ENCODE measurements around the gene PAEP. TPM values are rescaled to one million over a fixed set of nuclear protein-coding genes. Genes with fewer than 3 reads are reported as not detected.

Gene PAEP
- total RNA-seq, 2 experiments from 2014 or later = not detected

DNA sequence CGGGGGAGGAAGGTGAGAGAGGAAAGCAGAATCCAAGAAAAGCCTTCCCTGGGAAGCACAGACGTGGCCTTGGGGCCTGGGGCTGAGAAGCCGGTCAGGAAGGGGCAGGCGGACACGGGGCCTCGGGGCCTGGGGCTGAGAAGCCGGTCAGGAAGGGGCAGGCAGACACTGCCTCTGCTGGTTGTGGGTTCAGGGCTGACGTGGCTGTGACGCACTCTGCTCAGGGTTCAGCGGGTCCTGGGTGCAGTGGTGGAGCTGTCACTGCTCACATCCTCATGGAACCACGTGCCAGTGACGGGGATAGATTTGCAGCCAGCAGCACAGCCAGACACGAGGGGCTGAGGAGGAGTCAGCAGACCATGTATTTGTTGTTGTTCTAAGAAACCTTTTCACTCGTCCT lies 12.8 kb downstream of the PAEP start:
- intact Hi-C loops (cut with DNase I, micrococcal nuclease) = no loop called here
- ChIA-PET POLR2A (no interaction called here), CTCF (no interaction called here)
- H3K9me3 Mint-ChIP-seq (ENCODE audit: low read depth) = peaks cover under 1% of the 10 kb centered on the region
- no peaks in the 10 kb centered on the region for H3K4me1 Mint-ChIP-seq
- H3K27me3 Mint-ChIP-seq = peaks cover 6% of the 10 kb centered on the region
- DNase-seq = no peak
- H3K36me3 Mint-ChIP-seq (ENCODE audit: low read depth) = no peaks in the 10 kb centered on the region
- H3K4me3 Mint-ChIP-seq = no peak overlapping the region
- no peak overlapping the region for H3K27ac Mint-ChIP-seq
- no peak for ATAC-seq

DNA sequence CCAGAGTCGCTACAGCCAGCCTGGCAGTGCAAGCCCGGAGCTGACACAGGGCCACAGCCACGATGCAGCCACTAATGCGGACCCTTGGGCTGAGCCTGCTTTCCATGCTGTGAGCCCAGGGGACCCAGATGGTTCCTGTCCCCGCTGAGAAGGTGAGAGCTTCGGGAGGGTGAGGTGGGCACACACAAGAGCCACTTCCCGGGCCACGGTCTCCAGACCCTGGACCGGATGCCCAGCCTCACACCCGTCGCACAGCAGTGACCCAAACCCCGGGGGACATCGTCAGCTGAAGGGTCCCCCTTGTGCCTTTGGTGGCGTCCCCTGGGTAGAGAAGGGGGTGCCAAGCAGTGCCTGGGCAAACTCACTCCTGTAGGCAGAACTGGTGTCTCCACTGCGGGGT lies 13.4 kb downstream of the PAEP start:
- CTCF ChIA-PET = no interaction called here
- POLR2A ChIA-PET = no interaction called here
- peaks cover 6% of the 10 kb centered on the region for H3K27me3 Mint-ChIP-seq
- H3K36me3 Mint-ChIP-seq (ENCODE audit: low read depth) = no peaks in the 10 kb centered on the region
- H3K4me3 Mint-ChIP-seq = no peak overlapping the region
- H3K9me3 Mint-ChIP-seq (ENCODE audit: low read depth) = no peaks in the 10 kb centered on the region
- H3K4me1 Mint-ChIP-seq = no peaks in the 10 kb centered on the region
- no peak for ATAC-seq
- intact Hi-C loops (cut with DNase I, micrococcal nuclease) = no loop called here
- no peak overlapping the region for H3K27ac Mint-ChIP-seq
- DNase-seq = no peak

DNA sequence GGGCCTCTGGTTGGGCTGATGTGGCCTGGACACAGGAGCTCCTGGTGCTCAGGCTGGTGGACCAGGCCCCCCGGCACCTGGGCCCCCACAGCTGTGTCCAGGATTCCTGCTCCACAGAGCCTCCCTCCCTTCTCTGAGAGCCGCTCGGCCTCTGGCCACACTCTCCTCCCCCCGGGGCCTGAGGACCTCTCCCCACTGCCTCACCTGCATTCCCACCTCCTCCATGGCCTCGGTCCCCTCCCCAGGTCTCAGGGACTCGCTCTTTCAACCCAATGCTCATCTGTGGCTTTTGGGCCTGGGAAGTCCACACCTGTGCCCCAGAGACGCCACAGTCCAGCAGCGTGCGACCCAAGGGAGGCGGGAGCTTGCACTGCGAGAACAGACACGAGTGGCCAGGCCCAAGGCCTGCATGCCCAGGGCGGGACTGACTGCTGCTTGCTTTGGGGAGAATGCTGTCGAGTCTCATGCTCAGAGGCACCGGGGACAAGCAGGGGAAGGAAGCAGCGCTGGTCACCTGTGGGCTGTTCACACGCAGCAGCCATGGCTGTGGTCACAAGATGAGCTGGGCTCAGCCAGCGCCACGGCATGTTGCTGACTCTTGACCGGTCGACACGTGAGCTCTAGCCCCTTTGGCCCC lies 14.6 kb downstream of the PAEP start:
- intact Hi-C loops (cut with DNase I, micrococcal nuclease) = no loop called here
- Mint-ChIP-seq H3K27me3 (peaks cover 3% of the 10 kb centered on the region), H3K4me3 (no peak overlapping the region), H3K36me3 (ENCODE audit: low read depth) (no peaks in the 10 kb centered on the region), H3K27ac (no peak overlapping the region), H3K4me1 (no peaks in the 10 kb centered on the region), H3K9me3 (ENCODE audit: low read depth) (no peaks in the 10 kb centered on the region)
- ATAC-seq = no peak
- CTCF ChIA-PET = no interaction called here
- POLR2A ChIA-PET = no interaction called here
- DNase-seq = no peak

DNA sequence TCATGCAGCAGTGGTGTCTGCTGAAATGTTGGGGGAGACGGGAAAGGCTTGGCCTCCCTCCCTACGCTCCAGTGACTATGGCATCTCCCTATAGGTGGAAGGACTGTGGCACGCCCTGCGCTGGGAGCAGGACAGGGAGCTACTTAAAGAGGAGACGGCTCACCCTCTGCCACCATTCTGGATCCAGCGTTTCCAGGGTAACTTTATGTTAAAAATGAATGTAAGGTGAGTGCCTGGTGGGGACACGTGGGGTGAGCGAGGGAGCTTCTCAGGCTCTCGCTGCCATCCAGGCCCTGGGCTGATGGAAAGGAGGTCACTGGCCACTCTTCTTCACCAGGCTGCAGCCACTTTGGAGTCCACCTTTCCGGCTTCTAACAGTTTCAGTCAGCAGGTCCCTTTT lies 15.7 kb downstream of the PAEP start:
- Mint-ChIP-seq H3K4me1 (no peaks in the 10 kb centered on the region), H3K27ac (no peak overlapping the region), H3K9me3 (ENCODE audit: low read depth) (no peaks in the 10 kb centered on the region), H3K4me3 (no peak overlapping the region), H3K36me3 (ENCODE audit: low read depth) (no peaks in the 10 kb centered on the region), H3K27me3 (peaks cover 5% of the 10 kb centered on the region)
- POLR2A ChIA-PET = no interaction called here
- intact Hi-C loops (cut with DNase I, micrococcal nuclease) = no loop called here
- CTCF ChIA-PET = interaction anchor here (0.6 kb wide), 2 partner anchors 101 to 256 kb away, joined by 3 to 4 read pairs; no protein-coding TSS in a partner anchor
- ATAC-seq = no peak
- no peak for DNase-seq

DNA sequence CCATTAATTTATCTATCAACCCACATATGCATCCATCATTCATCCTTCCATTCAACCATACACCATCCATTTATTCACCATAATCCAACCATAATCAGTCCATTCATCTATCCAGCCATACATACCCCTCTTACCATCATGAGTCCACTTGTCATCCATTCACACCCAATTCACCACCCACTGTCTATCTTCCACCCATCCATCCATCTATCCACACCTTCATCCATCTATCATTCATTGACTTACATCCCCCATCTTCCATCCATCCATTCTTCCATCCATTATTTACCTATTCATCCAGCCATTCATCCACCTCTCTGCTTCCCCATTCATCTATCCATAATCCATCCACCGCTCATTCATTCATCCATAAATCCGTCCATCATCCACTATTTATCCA lies 17.8 kb downstream of the PAEP start:
- POLR2A ChIA-PET = no interaction called here
- Mint-ChIP-seq H3K36me3 (ENCODE audit: low read depth) (no peaks in the 10 kb centered on the region), H3K27me3 (peaks cover 5% of the 10 kb centered on the region), H3K4me3 (no peak overlapping the region), H3K4me1 (no peaks in the 10 kb centered on the region), H3K27ac (no peak overlapping the region), H3K9me3 (ENCODE audit: low read depth) (no peaks in the 10 kb centered on the region)
- no peak for DNase-seq
- intact Hi-C loops (cut with DNase I, micrococcal nuclease) = no loop called here
- CTCF ChIA-PET = no interaction called here
- no peak for ATAC-seq

DNA sequence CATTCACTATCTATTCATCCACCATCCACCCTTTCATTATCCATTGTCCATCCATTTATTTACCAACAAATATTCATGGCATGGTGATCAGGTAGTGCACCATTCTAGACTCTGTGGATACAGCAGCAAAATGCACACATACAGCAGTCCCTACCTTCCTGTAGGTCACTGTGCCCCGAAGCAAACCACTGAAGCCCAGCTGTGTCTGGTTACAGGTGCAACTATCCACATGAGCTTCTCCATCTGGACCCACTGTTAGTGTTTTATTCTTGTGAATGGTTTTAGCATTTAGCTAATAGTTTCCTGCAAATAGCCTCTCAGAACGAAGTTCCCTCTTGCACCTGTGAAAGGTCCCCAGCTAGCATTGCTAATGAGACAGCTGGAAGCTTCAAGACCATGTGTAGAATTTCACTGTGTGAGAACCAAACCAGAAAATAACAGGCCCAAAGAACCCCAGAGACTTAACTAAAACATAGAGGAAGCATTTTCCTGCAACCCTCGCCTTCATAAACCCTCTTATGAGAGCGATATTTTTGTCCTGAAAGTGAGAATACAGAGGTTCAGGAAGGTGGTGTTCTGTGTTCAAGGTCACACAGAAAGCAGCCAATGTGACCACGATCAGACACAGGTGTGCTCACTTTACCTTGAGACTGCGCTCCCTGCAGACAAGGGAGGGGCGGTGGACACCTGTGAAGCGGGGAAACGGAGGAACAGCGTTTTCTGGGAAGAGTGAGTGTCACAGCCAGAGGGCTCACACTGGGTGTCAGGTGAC lies 18.5 kb downstream of the PAEP start:
- ChIA-PET CTCF (no interaction called here), POLR2A (no interaction called here)
- Mint-ChIP-seq H3K4me3 (no peak overlapping the region), H3K27me3 (peaks cover 3% of the 10 kb centered on the region), H3K9me3 (ENCODE audit: low read depth) (no peaks in the 10 kb centered on the region), H3K36me3 (ENCODE audit: low read depth) (no peaks in the 10 kb centered on the region), H3K4me1 (no peaks in the 10 kb centered on the region), H3K27ac (no peak overlapping the region)
- intact Hi-C loops (cut with DNase I, micrococcal nuclease) = no loop called here
- DNase-seq = no peak
- no peak for ATAC-seq

DNA sequence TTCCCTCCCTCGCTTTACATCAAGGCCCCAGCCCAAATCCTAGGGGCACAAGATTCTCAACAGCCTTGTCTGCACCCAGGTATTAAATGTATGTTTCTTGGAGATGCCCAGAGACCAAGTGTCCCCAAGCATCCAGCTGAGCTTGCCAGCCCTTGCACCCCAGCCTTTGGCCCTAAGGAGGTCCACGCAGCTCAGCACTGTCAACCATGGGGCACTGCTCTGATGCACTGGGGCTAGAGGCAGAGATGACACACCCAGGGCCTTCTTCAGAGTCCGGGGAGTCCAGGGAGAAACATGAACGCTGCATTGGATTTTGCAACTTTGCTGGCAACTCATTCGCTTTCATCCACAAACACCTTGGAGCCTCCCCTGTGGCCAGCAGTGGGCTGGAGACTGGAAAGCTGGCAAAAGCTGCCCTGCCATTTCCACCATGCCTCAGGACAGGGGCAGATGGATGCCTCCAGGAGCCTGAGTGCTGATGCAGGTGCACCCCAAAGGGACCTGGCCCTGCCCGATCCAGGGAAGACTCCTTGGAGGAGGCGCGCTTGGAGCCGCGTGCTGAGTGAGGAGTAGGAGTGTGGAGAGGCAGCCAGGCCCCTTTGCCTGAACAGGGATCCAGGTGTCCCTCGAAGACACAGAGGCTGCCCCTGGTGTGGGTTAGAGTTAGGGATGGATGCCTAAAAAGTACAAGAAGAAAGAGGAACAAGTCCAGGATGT lies 19.3 kb downstream of the PAEP start:
- H3K27me3 Mint-ChIP-seq = peaks cover 3% of the 10 kb centered on the region
- H3K36me3 Mint-ChIP-seq (ENCODE audit: low read depth) = no peaks in the 10 kb centered on the region
- H3K4me1 Mint-ChIP-seq = no peaks in the 10 kb centered on the region
- DNase-seq (no peak), ATAC-seq (no peak)
- H3K9me3 Mint-ChIP-seq (ENCODE audit: low read depth) = no peaks in the 10 kb centered on the region
- POLR2A ChIA-PET = no interaction called here
- H3K27ac Mint-ChIP-seq = no peak overlapping the region
- CTCF ChIA-PET = no interaction called here
- intact Hi-C loops (cut with DNase I, micrococcal nuclease) = no loop called here
- no peak overlapping the region for H3K4me3 Mint-ChIP-seq

DNA sequence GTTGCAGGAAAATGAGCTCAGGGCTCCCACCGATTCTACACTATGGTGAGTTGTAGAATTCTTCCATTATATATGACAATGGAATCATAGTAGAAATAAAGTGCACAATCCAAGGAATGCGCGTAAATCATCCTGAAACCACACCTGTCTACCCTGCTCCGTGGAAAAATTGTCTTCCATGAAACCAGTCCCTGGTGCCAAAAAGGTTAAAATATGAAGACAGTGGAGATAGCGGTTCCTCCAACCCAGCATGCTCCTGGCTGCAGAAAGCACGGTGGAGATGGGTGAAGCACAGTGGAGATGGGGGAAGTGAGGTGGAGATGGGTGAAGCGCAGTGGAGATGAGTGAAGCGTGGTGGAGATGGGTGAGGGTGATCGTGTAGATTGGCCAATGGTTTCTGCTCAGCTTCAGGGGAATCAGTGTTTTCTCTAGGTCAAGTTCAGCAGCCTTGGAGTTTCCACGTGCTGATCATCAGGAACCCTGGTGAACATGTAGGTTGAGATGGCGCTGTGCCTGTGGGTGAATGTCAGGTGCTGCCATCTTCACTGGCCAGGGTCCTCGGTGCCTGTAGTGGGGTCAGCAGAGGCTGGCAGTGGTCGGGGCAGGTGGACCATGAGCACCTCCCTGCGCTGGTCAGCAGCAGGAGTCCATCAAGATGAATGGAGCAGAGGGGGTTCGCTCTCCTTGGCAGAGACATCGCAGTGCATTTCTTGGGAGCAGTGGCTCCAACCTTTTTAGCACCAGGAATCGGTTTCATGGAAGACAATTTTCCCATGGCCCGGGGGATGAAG lies 20.3 kb downstream of the PAEP start:
- no peak for ATAC-seq
- H3K36me3 Mint-ChIP-seq (ENCODE audit: low read depth) = no peaks in the 10 kb centered on the region
- no peaks in the 10 kb centered on the region for H3K9me3 Mint-ChIP-seq (ENCODE audit: low read depth)
- no peaks in the 10 kb centered on the region for H3K4me1 Mint-ChIP-seq
- intact Hi-C loops (cut with DNase I, micrococcal nuclease) = no loop called here
- H3K27ac Mint-ChIP-seq = no peak overlapping the region
- no peak overlapping the region for H3K4me3 Mint-ChIP-seq
- POLR2A ChIA-PET = no interaction called here
- no peak for DNase-seq
- CTCF ChIA-PET = interaction anchor here (0.6 kb wide), 1 partner anchor 13 kb away, joined by 3 read pairs; no protein-coding TSS in a partner anchor
- H3K27me3 Mint-ChIP-seq = peaks cover 3% of the 10 kb centered on the region

DNA sequence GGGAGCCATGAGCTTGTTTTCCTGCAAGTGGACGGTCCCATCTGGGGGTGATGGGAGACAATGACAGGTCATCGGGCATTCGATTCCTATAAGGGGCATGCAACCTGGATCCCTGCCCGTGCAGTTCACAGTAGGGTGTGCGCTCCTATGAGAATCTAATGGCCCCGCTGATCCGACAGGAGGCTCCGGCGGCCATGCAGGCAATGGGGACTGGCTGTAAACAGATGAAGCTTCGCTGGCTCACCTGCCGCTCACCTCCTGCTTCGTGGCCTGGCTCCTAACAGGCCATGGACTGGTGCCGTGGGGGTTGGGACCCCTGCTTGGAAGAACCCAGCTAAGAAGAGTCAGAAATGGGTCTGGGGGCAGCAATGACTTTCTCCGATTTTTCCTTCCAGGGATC lies 21.0 kb downstream of the PAEP start:
- POLR2A ChIA-PET = no interaction called here
- ATAC-seq (no peak), DNase-seq (no peak)
- CTCF ChIA-PET = interaction anchor here (0.6 kb wide), 1 partner anchor 12 kb away, joined by 3 read pairs; no protein-coding TSS in a partner anchor
- Mint-ChIP-seq H3K4me1 (no peaks in the 10 kb centered on the region), H3K4me3 (no peak overlapping the region), H3K27me3 (peaks cover 3% of the 10 kb centered on the region), H3K9me3 (ENCODE audit: low read depth) (no peaks in the 10 kb centered on the region), H3K27ac (no peak overlapping the region), H3K36me3 (ENCODE audit: low read depth) (no peaks in the 10 kb centered on the region)
- intact Hi-C loops (cut with DNase I, micrococcal nuclease) = no loop called here

DNA sequence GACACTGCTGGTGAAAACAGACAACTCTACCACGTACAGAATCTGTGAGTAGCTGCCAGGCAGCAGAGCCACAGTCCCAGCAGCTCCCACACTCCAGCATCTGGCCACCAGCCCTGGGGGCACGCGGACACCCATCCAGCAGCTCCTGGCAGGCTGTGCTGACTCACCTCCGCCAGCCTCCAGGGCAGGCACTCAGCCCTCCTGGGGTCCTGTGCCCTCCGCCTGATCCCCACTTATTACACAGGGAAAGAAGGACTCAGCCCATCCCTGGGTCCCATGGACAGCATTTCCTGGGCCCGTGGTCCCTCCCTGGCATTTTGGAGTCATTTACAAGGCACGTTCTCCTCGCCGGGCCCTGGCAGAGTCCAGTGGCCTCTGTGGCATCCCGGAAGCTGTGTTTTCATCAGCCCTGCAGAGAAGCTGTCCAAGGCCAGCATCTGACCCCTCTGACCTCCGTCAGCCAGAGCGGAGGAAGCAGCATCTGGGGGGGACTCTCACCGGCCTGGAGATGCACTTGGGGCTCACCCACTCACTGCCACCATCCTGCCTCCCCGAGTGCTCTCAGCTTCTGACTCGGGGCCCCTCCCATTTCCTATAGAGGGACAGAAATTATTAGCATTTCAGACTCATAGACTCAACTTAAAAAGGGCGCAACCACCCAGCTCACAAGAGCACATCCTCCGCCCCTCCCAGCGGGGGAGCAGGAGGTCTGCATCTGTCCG lies 21.6 kb downstream of the PAEP start:
- no peak overlapping the region for H3K27ac Mint-ChIP-seq
- no peaks in the 10 kb centered on the region for H3K4me1 Mint-ChIP-seq
- CTCF ChIA-PET = interaction anchor here (0.6 kb wide), 1 partner anchor 12 kb away, joined by 3 read pairs; no protein-coding TSS in a partner anchor
- POLR2A ChIA-PET = no interaction called here
- H3K27me3 Mint-ChIP-seq = peaks cover 3% of the 10 kb centered on the region
- H3K9me3 Mint-ChIP-seq (ENCODE audit: low read depth) = no peaks in the 10 kb centered on the region
- no peak for ATAC-seq
- no peaks in the 10 kb centered on the region for H3K36me3 Mint-ChIP-seq (ENCODE audit: low read depth)
- no peak for DNase-seq
- intact Hi-C loops (cut with DNase I, micrococcal nuclease) = no loop called here
- no peak overlapping the region for H3K4me3 Mint-ChIP-seq

DNA sequence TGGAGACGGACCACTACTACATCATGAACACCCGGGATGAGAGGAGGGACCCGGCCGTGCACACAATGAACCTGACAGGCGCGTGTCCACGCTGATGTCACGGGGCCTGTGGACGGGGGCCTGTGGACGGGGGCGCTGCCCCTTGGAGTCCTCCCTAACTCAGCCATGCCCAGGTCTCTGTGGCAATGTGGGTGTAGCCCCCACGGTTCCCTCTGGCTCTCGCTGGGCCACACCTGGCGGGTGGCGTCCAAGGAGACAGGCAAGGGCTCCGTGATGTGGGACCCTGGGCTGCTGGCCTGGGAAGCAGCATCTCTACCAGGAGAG lies 22.1 kb downstream of the PAEP start:
- ChIA-PET POLR2A (no interaction called here), CTCF (no interaction called here)
- intact Hi-C loops (cut with DNase I, micrococcal nuclease) = no loop called here
- Mint-ChIP-seq H3K27ac (no peak overlapping the region), H3K4me1 (no peaks in the 10 kb centered on the region), H3K27me3 (peaks cover 3% of the 10 kb centered on the region), H3K4me3 (no peak overlapping the region), H3K36me3 (ENCODE audit: low read depth) (no peaks in the 10 kb centered on the region), H3K9me3 (ENCODE audit: low read depth) (no peaks in the 10 kb centered on the region)
- DNase-seq = no peak
- no peak for ATAC-seq

Data from activated CD4-positive, alpha-beta T cell treated with anti-CD3 and anti-CD28 coated beads for 36 hours (primary cell).